GM12892 (cell line): ENCODE data around the gene HESX1.

Source experiments
- POLR2AphosphoS5 ChIP-seq: IDR thresholded peaks from 2 replicates; pipeline ENCODE4 v1.6.1; 2011; ENCODE audit warnings: low read depth, low read length, control low read depth
- TAF1 ChIP-seq: IDR thresholded peaks from 2 replicates; pipeline ENCODE4 v1.6.1; 2011; ENCODE audit warnings: low read depth, mild to moderate bottlenecking, control low read depth, low read length, borderline replicate concordance

DNA sequence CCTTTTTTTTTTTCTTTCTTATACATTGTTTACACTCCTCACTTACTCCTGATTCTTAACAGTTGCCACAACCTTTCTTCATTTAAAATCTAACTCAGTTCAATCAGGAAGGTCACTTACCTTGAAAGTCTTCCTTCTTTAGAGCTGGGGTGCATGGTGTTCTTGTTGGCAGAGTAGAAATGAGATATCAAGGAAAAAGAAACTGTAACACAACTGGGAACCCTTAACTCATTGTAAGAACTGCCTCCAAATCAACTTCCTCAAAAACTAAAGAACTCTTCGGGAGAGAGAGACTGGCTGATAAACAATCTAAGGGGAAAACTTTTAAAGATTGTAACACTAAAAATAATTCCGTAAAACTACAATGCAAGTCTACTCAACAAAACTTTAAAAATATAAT, 26.4 kb upstream of the HESX1 start:
- TF ChIP-seq POLR2AphosphoS5, result no peak
- no peak for TF ChIP-seq TAF1
